IMR-90 (cell line): Measurements from ENCODE around the gene SEMA6C. TPM values are rescaled to one million over a fixed set of nuclear protein-coding genes. Genes with fewer than 3 reads are reported as not detected.

Source experiments
- ATAC-seq: fragments of 200-7000 bp; cut with Tn5 transposase; 2 replicates; pipeline ENCODE4 v1.9.1; 2020; ENCODE audit warnings: low read depth, mild to moderate bottlenecking, moderate library complexity
- BruUV-seq: library from RNA; stranded (reverse); fragments of 400-500 nt; replicated peaks from 2 replicates; lab custom pipeline; 2021; lab: Mats Ljungman, UMichigan
- CTCF ChIA-PET: fragments of 300-600 bp; formaldehyde crosslinking; extraction: SDS; loops from one replicate; lab custom pipeline; 2021; ENCODE audit warnings: antibody characterized with exemption; lab: Yijun Ruan, JAX
- POLR2A ChIA-PET: fragments of 300-600 bp; sonication (Branson Sonifier 250); formaldehyde crosslinking; loops from one replicate; lab custom pipeline; 2022; ENCODE audit warnings: antibody characterized with exemption; ENCODE audit not compliant: unreplicated experiment; lab: Charles Lee
- DNase-seq: peaks from one replicate; pipeline ENCODE4 v3.0.0; 2013
- H2AFZ ChIP-seq: replicated peaks from 2 replicates; pipeline ENCODE3; 2013; ENCODE audit warnings: low read length, mild to moderate bottlenecking; ENCODE audit not compliant: poor library complexity
- H2AK5ac ChIP-seq: 2 replicates; pipeline ENCODE4 v1.6.1; 2013; ENCODE audit warnings: low read depth, low read length, inconsistent platforms
- H2AK9ac ChIP-seq: replicated peaks from 2 replicates; pipeline ENCODE3; 2013; ENCODE audit warnings: mild to moderate bottlenecking, low read depth, low read length, moderate library complexity; ENCODE audit not compliant: poor library complexity
- H2BK120ac ChIP-seq: 2 replicates; pipeline ENCODE4 v1.6.1; 2013; ENCODE audit warnings: low read depth, low read length, inconsistent platforms
- H2BK15ac ChIP-seq: 3 replicates; pipeline ENCODE4 v1.6.1; 2013; ENCODE audit warnings: low read depth, low read length, inconsistent platforms
- H2BK20ac ChIP-seq: 2 replicates; pipeline ENCODE4 v1.6.1; 2013; ENCODE audit warnings: low read depth, mild to moderate bottlenecking, inconsistent platforms, low read length, moderate library complexity
- H2BK5ac ChIP-seq: 2 replicates; pipeline ENCODE4 v1.6.1; 2013; ENCODE audit warnings: mild to moderate bottlenecking, low read depth, low read length, inconsistent platforms; ENCODE audit not compliant: poor library complexity, severe bottlenecking
- H3K14ac ChIP-seq: replicated peaks from 2 replicates; pipeline ENCODE4 v1.6.1; 2013; ENCODE audit warnings: low read depth, low read length, inconsistent platforms
- H3K18ac ChIP-seq: 2 replicates; pipeline ENCODE4 v1.6.1; 2013; ENCODE audit warnings: low read depth, low read length, control low read depth
- H3K23ac ChIP-seq: 2 replicates; pipeline ENCODE4 v1.6.1; 2013; ENCODE audit warnings: low read depth, low read length, inconsistent platforms
- H3K27ac ChIP-seq: 2 replicates; pipeline ENCODE4 v1.5.1; 2013; ENCODE audit warnings: mild to moderate bottlenecking, control low read depth, low read length; ENCODE audit not compliant: insufficient read depth
- H3K27me3 ChIP-seq: 2 replicates; pipeline ENCODE4 v1.6.1; 2013; ENCODE audit warnings: low read length; ENCODE audit not compliant: control insufficient read depth, insufficient read depth
- H3K36me3 ChIP-seq: 2 replicates; pipeline ENCODE4 v1.6.1; 2013; ENCODE audit warnings: low read length, mixed read lengths; ENCODE audit not compliant: control insufficient read depth, insufficient read depth
- H3K4ac ChIP-seq: 2 replicates; pipeline ENCODE4 v1.6.1; 2013; ENCODE audit warnings: low read depth, low read length, inconsistent platforms
- H3K4me1 ChIP-seq: 2 replicates; pipeline ENCODE4 v1.6.1; 2013; ENCODE audit warnings: low read length, mixed read lengths; ENCODE audit not compliant: control insufficient read depth, insufficient read depth
- H3K4me2 ChIP-seq: 2 replicates; pipeline ENCODE4 v1.6.1; 2013; ENCODE audit warnings: low read depth, mild to moderate bottlenecking, control low read depth, low read length, moderate library complexity
- H3K4me3 ChIP-seq: 2 replicates; pipeline ENCODE4 v1.5.1; 2013; ENCODE audit warnings: low read depth, mild to moderate bottlenecking, control low read depth, low read length, moderate library complexity; ENCODE audit not compliant: insufficient read depth
- H3K56ac ChIP-seq: 2 replicates; pipeline ENCODE4 v1.6.1; 2013; ENCODE audit warnings: low read length, inconsistent platforms; ENCODE audit not compliant: insufficient read depth; ENCODE audit errors: extremely low read depth
- H3K79me1 ChIP-seq, 2 experiments: 2 replicates each; pipeline ENCODE4 v1.6.1; 2013; ENCODE audit warnings: low read length in 2 of 2, inconsistent platforms in 1 of 2, low read depth in 1 of 2
- H3K9ac ChIP-seq: 2 replicates; pipeline ENCODE4 v1.6.1; 2013; ENCODE audit warnings: low read depth, low read length, control low read depth
- H3K9me1 ChIP-seq: 2 replicates; pipeline ENCODE4 v1.6.1; 2013; ENCODE audit warnings: low read length, inconsistent platforms; ENCODE audit not compliant: insufficient read depth
- H3K9me3 ChIP-seq: 2 replicates; pipeline ENCODE4 v1.6.1; 2013; ENCODE audit warnings: low read length; ENCODE audit not compliant: control insufficient read depth, insufficient read depth
- H4K20me1 ChIP-seq: 2 replicates; pipeline ENCODE4 v1.6.1; 2013; ENCODE audit warnings: low read length, inconsistent platforms; ENCODE audit not compliant: insufficient read depth
- H4K5ac ChIP-seq: 2 replicates; pipeline ENCODE4 v1.6.1; 2013; ENCODE audit warnings: mild to moderate bottlenecking, low read depth, low read length, control low read depth
- H4K8ac ChIP-seq, 2 experiments: 2 replicates each; pipeline ENCODE4 v1.6.1; 2013; ENCODE audit warnings: low read depth in 2 of 2, low read length in 2 of 2, control low read depth in 1 of 2, inconsistent platforms in 1 of 2
- H4K91ac ChIP-seq: 2 replicates; pipeline ENCODE4 v1.6.1; 2013; ENCODE audit warnings: low read depth, low read length, inconsistent platforms; ENCODE audit not compliant: insufficient read depth
- CTCF ChIP-seq: conservative IDR thresholded peaks from 2 replicates; pipeline ENCODE4 v1.5.1; 2012; ENCODE audit warnings: mild to moderate bottlenecking, low read depth, low read length, improper control_type of control experiment
- FOS ChIP-seq: fragments of 150-350 bp; IDR thresholded peaks from 2 replicates; pipeline ENCODE4 v1.6.1; 2016; ENCODE audit warnings: low read depth, low read length
- MAFK ChIP-seq: IDR thresholded peaks from 2 replicates; pipeline ENCODE4 v1.6.1; 2012; ENCODE audit warnings: low read depth, low read length, improper control_type of control experiment
- MAZ ChIP-seq: IDR thresholded peaks from 2 replicates; pipeline ENCODE4 v1.6.1; 2012; ENCODE audit warnings: low read depth, mild to moderate bottlenecking, low read length, improper control_type of control experiment, moderate library complexity, borderline replicate concordance
- MXI1 ChIP-seq: IDR thresholded peaks from 2 replicates; pipeline ENCODE4 v1.6.1; 2012; ENCODE audit warnings: low read depth, mild to moderate bottlenecking, low read length, moderate library complexity, borderline replicate concordance
- POLR2A ChIP-seq: IDR thresholded peaks from 2 replicates; pipeline ENCODE4 v1.6.1; 2012; ENCODE audit warnings: mild to moderate bottlenecking, low read depth, low read length
- RCOR1 ChIP-seq: IDR thresholded peaks from 2 replicates; pipeline ENCODE4 v1.6.1; 2012; ENCODE audit warnings: mild to moderate bottlenecking, low read length, improper control_type of control experiment; ENCODE audit not compliant: insufficient replicate concordance
- RFX5 ChIP-seq: IDR thresholded peaks from 2 replicates; pipeline ENCODE4 v1.8.0; 2012; ENCODE audit warnings: low read depth, mild to moderate bottlenecking, low read length, moderate library complexity
- SMC3 ChIP-seq: fragments of 150-350 bp; IDR thresholded peaks from 2 replicates; pipeline ENCODE4 v1.6.1; 2016; ENCODE audit warnings: low read depth, mild to moderate bottlenecking, antibody characterized with exemption, low read length, moderate library complexity
- USF2 ChIP-seq: fragments of 150-350 bp; IDR thresholded peaks from 2 replicates; pipeline ENCODE4 v1.6.1; 2017; ENCODE audit warnings: mild to moderate bottlenecking, antibody characterized with exemption, low read length, low read depth
- WGBS, 2 experiments: methylation state at CpG; one replicate each; pipeline versions ENCODE4 v1.1.5 to v1.1.7; 2013; ENCODE audit warnings: missing lambda C conversion rate in 2 of 2; ENCODE audit not compliant: insufficient read length in 1 of 2; ENCODE audit errors: extremely low coverage in 2 of 2; 5-methylcytosine and 5-hydroxymethylcytosine counted together
- dilution Hi-C: fragments of 300-500 bp; cut with HindIII; formaldehyde crosslinking; loops from one replicate; pipeline ENCODE4 v1.14.3; 2018; ENCODE audit warnings: low sequenced_read_pairs; ENCODE audit not compliant: unreplicated experiment
- in situ Hi-C: fragments of 300-500 bp; cut with MboI; formaldehyde crosslinking; loops from 3 replicates; pipeline ENCODE4 v1.14.3; 2019; ENCODE audit warnings: low sequenced_read_pairs, inconsistent platforms, mixed read lengths
- intact Hi-C: fragments of 100-400 bp; cut with micrococcal nuclease; formaldehyde crosslinking; loops from 2 replicates; pipeline ENCODE4 v1.10.0; 2022
- polyA plus RNA-seq, 3 experiments: library from polyadenylated mRNA; depleted of rRNA; stranded (reverse); fragments of >200 nt; gene quantifications; 2 replicates each; pipeline ENCODE4 v1.2.3, GENCODE V29; 2012; ENCODE audit warnings: low replicate concordance in 1 of 3
- total RNA-seq: library from RNA; depleted of rRNA; stranded (reverse); fragments of >200 nt; gene quantifications from 2 replicates; pipeline ENCODE4 v1.2.3, GENCODE V29; 2012
- TF ChIP-seq, protein P1 (sequence below): fragments of 150-350 bp; IDR thresholded peaks from 2 replicates; pipeline ENCODE4 v1.6.1; 2016; ENCODE audit warnings: low read depth, mild to moderate bottlenecking, low read length, moderate library complexity, borderline replicate concordance

The SEMA6C gene
- total and polyA plus RNA-seq, 2 of the 4 experiments (the other 2 are of a cell fraction), result 0.36 to 2.0 TPM

GRCh38 chr1:151165281-151165737, 18.9 kb upstream of the SEMA6C start:
- CTCF ChIA-PET, result no interaction called here
- peak; percentile 64 for ATAC-seq
- BruUV-seq, result no TSS peak

More at GRCh38 chr1:151165281-151165737, 18.9 kb upstream of the SEMA6C start:
- Histone ChIP-seq H2AK9ac (peak overlapping the region; percentile 97), H2AFZ (peak overlapping the region; percentile 94), H3K9me1 (no peaks in the 10 kb centered on the region), H3K4me1 (peaks cover 4% of the 10 kb centered on the region), H4K8ac (peak overlapping the region; percentile 79 to 99), H3K27ac (peak overlapping the region; percentile 78), H3K36me3 (peaks cover 23% of the 10 kb centered on the region), H2BK20ac (no peak overlapping the region), H3K79me1 (peaks cover 10 to 43% of the 10 kb centered on the region in 2 experiments), H2BK5ac (peak overlapping the region; percentile 80), H4K20me1 (no peaks in the 10 kb centered on the region), H3K18ac (peak overlapping the region; percentile 73), H3K9ac (peak overlapping the region; percentile 89), H3K56ac (peak overlapping the region; percentile 84), H3K4me3 (peak overlapping the region; percentile 65), H3K4ac (peak overlapping the region; percentile 98), H3K23ac (peak overlapping the region; percentile 93), H3K27me3 (no peaks in the 10 kb centered on the region), H4K5ac (peak overlapping the region; percentile 86), H3K4me2 (peak overlapping the region; percentile 84), H2BK15ac (peak overlapping the region; percentile 35; the same call in 1 of the 3 replicates), H2AK5ac (peak overlapping the region; percentile 62), H3K9me3 (no peaks in the 10 kb centered on the region), H2BK120ac (peak overlapping the region; percentile 64), H3K14ac (peak overlapping the region; percentile 99), H4K91ac (peak overlapping the region; percentile 71)
- peak; percentile 49 for DNase-seq
- dilution Hi-C loops, result no loop called here
- intact Hi-C loops, result no loop called here
- TF ChIP-seq POLR2A, result no peak
- TF ChIP-seq CTCF, result no peak
- TF ChIP-seq MAZ, result no peak
- TF ChIP-seq RFX5, result no peak
- TF ChIP-seq USF2, result no peak
- TF ChIP-seq SMC3, result no peak
- TF ChIP-seq MXI1, result no peak
- TF ChIP-seq RCOR1, result no peak
- TF ChIP-seq MAFK, result no peak
- TF ChIP-seq, protein P1, sequence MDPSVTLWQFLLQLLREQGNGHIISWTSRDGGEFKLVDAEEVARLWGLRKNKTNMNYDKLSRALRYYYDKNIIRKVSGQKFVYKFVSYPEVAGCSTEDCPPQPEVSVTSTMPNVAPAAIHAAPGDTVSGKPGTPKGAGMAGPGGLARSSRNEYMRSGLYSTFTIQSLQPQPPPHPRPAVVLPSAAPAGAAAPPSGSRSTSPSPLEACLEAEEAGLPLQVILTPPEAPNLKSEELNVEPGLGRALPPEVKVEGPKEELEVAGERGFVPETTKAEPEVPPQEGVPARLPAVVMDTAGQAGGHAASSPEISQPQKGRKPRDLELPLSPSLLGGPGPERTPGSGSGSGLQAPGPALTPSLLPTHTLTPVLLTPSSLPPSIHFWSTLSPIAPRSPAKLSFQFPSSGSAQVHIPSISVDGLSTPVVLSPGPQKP, result no peak
- TF ChIP-seq FOS, result no peak
- in situ Hi-C loops, result no loop called here
- WGBS, 2 experiments, result 0% methylated on average over 9 of the region's 15 CpGs; no CpG with 5 or more reads in 1 of the 2 experiments
- POLR2A ChIA-PET, result no interaction called here
